DMS53 (cell line): Measurements from ENCODE around the gene LCE1C.
A peak's percentile ranks its signal among the peaks of the same experiment; 100 is the strongest.

ENCODE experiments used
- DNase-seq: peaks from one replicate; lab custom pipeline; 2025; lab: John Stamatoyannopoulos, UW

Gene LCE1C

GRCh38 chr1:152806576-152806975 lies at the start of gene LCE1C:
TSS of gene LCE1C (minus strand) at chr1:152806651. CDS start at chr1:152805478, 1,173 bp downstream.
- DNase-seq, result no peak

GRCh38 chr1:152855661-152856060 lies 49.2 kb upstream of the LCE1C start:
- DNase-seq, result no peak

- DNase-seq, result no peak
These were observed 36.1 kb upstream of the LCE1C start, which contains the start of gene LCE6A for GRCh38 chr1:152842556-152842955. TSS of gene LCE6A (plus strand) at chr1:152842856. CDS start at chr1:152843521, 665 bp downstream.

GRCh38 chr1:152836870-152837269 lies 30.4 kb upstream of the LCE1C start:
- no peak for DNase-seq

- no peak for DNase-seq
These were observed 20.7 kb upstream of the LCE1C start, which contains the start of gene LCE1A for GRCh38 chr1:152827173-152827572. TSS of gene LCE1A (plus strand) at chr1:152827473. CDS start at chr1:152827473, 0 bp downstream.

GRCh38 chr1:152824964-152825363 lies 18.5 kb upstream of the LCE1C start:
- no peak for DNase-seq

GRCh38 chr1:152823294-152823693 lies 16.8 kb upstream of the LCE1C start:
- DNase-seq, result no peak

- no peak for DNase-seq
These were observed 10.9 kb upstream of the LCE1C start for GRCh38 chr1:152817309-152817708.

GRCh38 chr1:152811671-152812070 lies 5.2 kb upstream of the LCE1C start, which contains the start of gene LCE1B:
TSS of gene LCE1B (plus strand) at chr1:152811971. CDS start at chr1:152812447, 476 bp downstream.
- no peak for DNase-seq

- DNase-seq, result no peak
These were observed 4.6 kb upstream of the LCE1C start for GRCh38 chr1:152811050-152811449.

GRCh38 chr1:152801333-152801732 lies 5.1 kb downstream of the LCE1C start:
- DNase-seq, result no peak

GRCh38 chr1:152796421-152796820 lies 10.0 kb downstream of the LCE1C start, which contains the start of gene LCE1D:
TSS of gene LCE1D (plus strand) at chr1:152796721. CDS start at chr1:152797795, 1,074 bp downstream.
- DNase-seq, result no peak

GRCh38 chr1:152795686-152796085 lies 10.8 kb downstream of the LCE1C start:
- no peak for DNase-seq

GRCh38 chr1:152786077-152786476 lies 20.4 kb downstream of the LCE1C start, which contains the start of gene LCE1E:
TSS of gene LCE1E (plus strand) at chr1:152786257. CDS start at chr1:152787300, 1,043 bp downstream.
- DNase-seq, result no peak

- DNase-seq, result no peak
These were observed 23.4 kb downstream of the LCE1C start for GRCh38 chr1:152783095-152783494.

- peak; percentile 43 for DNase-seq
These were observed 28.8 kb downstream of the LCE1C start for GRCh38 chr1:152777510-152778137.

- no peak for DNase-seq
These were observed 30.1 kb downstream of the LCE1C start for GRCh38 chr1:152776361-152776760.

- DNase-seq, result no peak
These were observed 31.6 kb downstream of the LCE1C start, which contains the start of gene LCE1F for GRCh38 chr1:152774875-152775274. TSS of gene LCE1F (plus strand) at chr1:152775140. CDS start at chr1:152776372, 1,232 bp downstream.

- no peak for DNase-seq
These were observed 36.0 kb downstream of the LCE1C start for GRCh38 chr1:152770411-152770810.

- no peak for DNase-seq
These were observed 37.5 kb downstream of the LCE1C start for GRCh38 chr1:152768847-152769533.

GRCh38 chr1:152761609-152762213 lies 44.7 kb downstream of the LCE1C start:
- DNase-seq, result no peak

- DNase-seq, result no peak
These were observed 45.8 kb downstream of the LCE1C start for GRCh38 chr1:152760551-152761190.
